SK-N-SH (cell line): ENCODE data around the gene ADK. TPM values are rescaled to one million over a fixed set of nuclear protein-coding genes. Genes with fewer than 3 reads are reported as not detected.

Experiments
- CTCF ChIA-PET: fragments of 300-600, 350-600 bp; formaldehyde crosslinking; extraction: SDS; loops from one replicate; lab custom pipeline; 2021; lab: Yijun Ruan, JAX
- POLR2A ChIA-PET: fragments of 350-600 bp; sonication (Branson Sonifier 250); formaldehyde crosslinking; extraction: SDS; loops from one replicate; lab custom pipeline; 2020; ENCODE audit warnings: antibody characterized with exemption, inconsistent platforms; lab: Yijun Ruan, JAX
- DNase-seq: peaks from one replicate; pipeline ENCODE4 v3.0.0; 2012
- H2AFZ ChIP-seq: fragments of 200-600 bp; sonication (generic); 2 replicates; pipeline ENCODE4 v1.8.1; 2016; ENCODE audit warnings: antibody characterized with exemption, mild to moderate bottlenecking, low read depth
- H3F3A ChIP-seq: fragments of 200-600 bp; sonication (generic); replicated peaks from 2 replicates; pipeline ENCODE3; 2016; ENCODE audit warnings: antibody characterized with exemption, mild to moderate bottlenecking; ENCODE audit not compliant: insufficient read depth
- H3K27ac ChIP-seq, 2 experiments: fragments of 200-500 bp in 1 of 2; fragments of 200-600 bp in 1 of 2; sonication (Bioruptor generic) in 1 of 2; sonication (generic), shearing (Covaris generic) in 1 of 2; 2 replicates each; pipeline versions ENCODE4 v1.5.1 to v1.6.1; 2014 to 2016; ENCODE audit warnings: low read depth in 2 of 2, inconsistent platforms in 1 of 2, low read length in 1 of 2, mild to moderate bottlenecking in 1 of 2, mixed read lengths in 1 of 2
- H3K27me3 ChIP-seq: fragments of 200-600 bp; sonication (generic), shearing (Covaris generic); 2 replicates; pipeline ENCODE4 v1.6.1; 2016; ENCODE audit warnings: mixed run types; ENCODE audit not compliant: insufficient read depth
- H3K36me3 ChIP-seq, 2 experiments: fragments of 200-500 bp in 1 of 2; fragments of 200-600 bp in 1 of 2; sonication (Bioruptor generic) in 1 of 2; sonication (generic) in 1 of 2; replicated peaks in 1 of 2; 2 replicates each; pipeline versions ENCODE3 to v1.5.1; 2014 to 2016; ENCODE audit warnings: low read length in 1 of 2, mild to moderate bottlenecking in 1 of 2; ENCODE audit not compliant: insufficient read depth in 2 of 2, control insufficient read depth in 1 of 2
- H3K4me1 ChIP-seq, 2 experiments: fragments of 200-500 bp in 1 of 2; fragments of 200-600 bp in 1 of 2; sonication (Bioruptor generic) in 1 of 2; sonication (generic), shearing (Covaris generic) in 1 of 2; 2 replicates each; pipeline versions ENCODE4 v1.5.1 to v1.6.1; 2014 to 2016; ENCODE audit warnings: low read depth in 1 of 2, low read length in 1 of 2, mixed run types in 1 of 2; ENCODE audit not compliant: insufficient read depth in 2 of 2, control insufficient read depth in 1 of 2
- H3K4me2 ChIP-seq: fragments of 200-600 bp; sonication (generic), shearing (Covaris generic); 2 replicates; pipeline ENCODE4 v1.6.1; 2017; ENCODE audit warnings: mixed run types
- H3K4me3 ChIP-seq, 2 experiments: fragments of 200-500 bp in 1 of 2; fragments of 200-600 bp in 1 of 2; sonication (Bioruptor generic) in 1 of 2; sonication (generic), shearing (Covaris generic) in 1 of 2; 2 replicates each; pipeline versions ENCODE4 v1.5.1 to v1.8.1; 2014 to 2016; ENCODE audit warnings: low read depth in 2 of 2, inconsistent platforms in 1 of 2, low read length in 1 of 2, mild to moderate bottlenecking in 1 of 2, mixed read lengths in 1 of 2, moderate library complexity in 1 of 2
- H3K79me2 ChIP-seq: fragments of 200-600 bp; sonication (generic); 2 replicates; pipeline ENCODE4 v1.8.1; 2017; ENCODE audit warnings: mild to moderate bottlenecking; ENCODE audit not compliant: insufficient read depth
- H3K9ac ChIP-seq: fragments of 200-600 bp; sonication (generic); 2 replicates; pipeline ENCODE4 v1.6.1; 2017; ENCODE audit warnings: mixed run types
- H3K9me2 ChIP-seq: fragments of 200-600 bp; sonication (generic); 2 replicates; pipeline ENCODE4 v1.6.1; 2017; ENCODE audit warnings: mixed run types
- H3K9me3 ChIP-seq: fragments of 200-600 bp; sonication (generic); 2 replicates; pipeline ENCODE4 v1.6.1; 2017; ENCODE audit warnings: mixed run types, mild to moderate bottlenecking, moderate library complexity
- H4K20me1 ChIP-seq: fragments of 200-600 bp; sonication (generic); 2 replicates; pipeline ENCODE4 v1.6.1; 2017; ENCODE audit warnings: mild to moderate bottlenecking, mixed run types; ENCODE audit not compliant: insufficient read depth
- CTCF ChIP-seq: fragments of 200-600 bp; sonication (generic); IDR thresholded peaks from 2 replicates; pipeline ENCODE4 v1.6.1; 2017; ENCODE audit warnings: antibody characterized with exemption, mild to moderate bottlenecking, moderate library complexity
- FOSL2 ChIP-seq: IDR thresholded peaks from 2 replicates; pipeline ENCODE4 v1.4.0; 2012; ENCODE audit warnings: low read depth, mild to moderate bottlenecking, moderate library complexity, borderline replicate concordance
- FOXJ3 ChIP-seq: sonication (generic); formaldehyde crosslinking; IDR thresholded peaks from 2 replicates; pipeline ENCODE4 v1.5.1; 2020; ENCODE audit warnings: mild to moderate bottlenecking, missing genetic modification reagents
- GABPA ChIP-seq: IDR thresholded peaks from 2 replicates; pipeline ENCODE4 v1.4.0; 2012; ENCODE audit warnings: low read depth, mild to moderate bottlenecking
- IRF3 ChIP-seq: fragments of 150-350 bp; IDR thresholded peaks from 2 replicates; pipeline ENCODE4 v1.6.1; 2016; ENCODE audit warnings: mild to moderate bottlenecking, low read depth, low read length
- NRF1 ChIP-seq: IDR thresholded peaks from 2 replicates; pipeline ENCODE4 v1.6.1; 2012; ENCODE audit warnings: low read depth, mild to moderate bottlenecking, low read length
- PBX3 ChIP-seq: IDR thresholded peaks from 2 replicates; pipeline ENCODE4; 2012
- RCOR1 ChIP-seq: fragments of 150-350 bp; IDR thresholded peaks from 2 replicates; pipeline ENCODE4 v1.6.1; 2017; ENCODE audit warnings: antibody characterized with exemption, low read length
- RFX5 ChIP-seq: IDR thresholded peaks from 2 replicates; pipeline ENCODE4 v1.6.1; 2012; ENCODE audit warnings: mild to moderate bottlenecking, improper control_type of control experiment, low read length
- RXRA ChIP-seq: IDR thresholded peaks from 2 replicates; pipeline ENCODE4 v1.4.0; 2012; ENCODE audit warnings: low read depth, mild to moderate bottlenecking, borderline replicate concordance
- SIN3A ChIP-seq: IDR thresholded peaks from 2 replicates; pipeline ENCODE4 v1.6.1; 2012; ENCODE audit warnings: low read depth, mild to moderate bottlenecking, low read length, moderate library complexity, borderline replicate concordance
- TAF1 ChIP-seq: IDR thresholded peaks from 2 replicates; pipeline ENCODE4 v1.6.1; 2012; ENCODE audit warnings: low read depth, mild to moderate bottlenecking, low read length, moderate library complexity, borderline replicate concordance
- WGBS: methylation state at CpG from one replicate; pipeline ENCODE4 v1.1.6; 2017; ENCODE audit warnings: low lambda C conversion rate; 5-methylcytosine and 5-hydroxymethylcytosine counted together
- polyA plus RNA-seq, 3 experiments: library from polyadenylated mRNA; depleted of rRNA; stranded (reverse); fragments of >200 nt; gene quantifications; 2 replicates each; pipeline ENCODE4 v1.2.3, GENCODE V29; 2012

ADK gene
- polyA plus RNA-seq, 1 of the 3 experiments (the other 2 are of a cell fraction): 25.1 TPM

GRCh38 chr10:74514322-74514721, 363.3 kb downstream of the ADK start:
- no peak overlapping the region for H3K4me2 ChIP-seq
- TF ChIP-seq IRF3 (no peak), RCOR1 (no peak), SIN3A (no peak), CTCF (no peak), RXRA (no peak), FOSL2 (no peak), TAF1 (no peak), RFX5 (no peak)
- POLR2A ChIA-PET: no interaction called here
- H3K27me3 ChIP-seq: no peaks in the 10 kb centered on the region
- H4K20me1 ChIP-seq: no peaks in the 10 kb centered on the region
- H3K27ac ChIP-seq: no peak overlapping the region
- no peak overlapping the region for H3K9ac ChIP-seq
- CTCF ChIA-PET: no interaction called here
- no peak overlapping the region for H3K4me3 ChIP-seq
- H2AFZ ChIP-seq: no peak overlapping the region
- WGBS: 95% methylated on average over 1 of the region's 1 CpG
- DNase-seq: no peak
- H3K4me1 ChIP-seq: no peaks in the 10 kb centered on the region
- H3K9me2 ChIP-seq: no peaks in the 10 kb centered on the region
- peaks cover 14% of the 10 kb centered on the region for H3K9me3 ChIP-seq
- peaks cover 5% of the 10 kb centered on the region; the same call in 1 of the 2 replicates for H3K79me2 ChIP-seq
- H3K36me3 ChIP-seq: peaks cover 0 to 22% of the 10 kb centered on the region in 2 experiments
- H3F3A ChIP-seq: peaks cover 5% of the 10 kb centered on the region

GRCh38 chr10:74518061-74518460, 367.0 kb downstream of the ADK start:
- no peak overlapping the region for H3K9ac ChIP-seq
- H3K27ac ChIP-seq: no peak overlapping the region
- peaks cover 2% of the 10 kb centered on the region for H3F3A ChIP-seq
- no peak for TF ChIP-seq FOXJ3 (CRISPR knock-in tag)
- TF ChIP-seq PBX3: no peak
- TF ChIP-seq RFX5: no peak
- TF ChIP-seq GABPA: no peak
- TF ChIP-seq NRF1: no peak
- peaks cover 0 to 5% of the 10 kb centered on the region in 2 experiments for H3K36me3 ChIP-seq
- ChIA-PET CTCF (no interaction called here), POLR2A (no interaction called here)
- H3K4me1 ChIP-seq: no peaks in the 10 kb centered on the region; a peak in 2 of 4 replicates
- no peak overlapping the region for H3K4me2 ChIP-seq
- H3K9me2 ChIP-seq: no peaks in the 10 kb centered on the region
- H4K20me1 ChIP-seq: no peaks in the 10 kb centered on the region
- no peak overlapping the region for H2AFZ ChIP-seq
- H3K9me3 ChIP-seq: peaks cover 14% of the 10 kb centered on the region
- peaks cover 5% of the 10 kb centered on the region; the same call in 1 of the 2 replicates for H3K79me2 ChIP-seq
- DNase-seq: no peak
- H3K4me3 ChIP-seq: no peak overlapping the region
- H3K27me3 ChIP-seq: no peaks in the 10 kb centered on the region
- 100% methylated on average over 1 of the region's 1 CpG for whole genome bisulfite sequencing
